Endodermal cell (in vitro differentiated cells): Measurements from ENCODE around the gene CD163. TPM values are rescaled to one million over a fixed set of nuclear protein-coding genes. Genes with fewer than 3 reads are reported as not detected.

Experiments
- DNase-seq: peaks from one replicate; pipeline ENCODE4 v3.0.0-alpha.2; 2017
- H3K27ac ChIP-seq: 2 replicates; pipeline ENCODE4 v1.5.1; 2013; ENCODE audit warnings: mild to moderate bottlenecking, low read depth, low read length, moderate library complexity
- H3K27me3 ChIP-seq: 2 replicates; pipeline ENCODE4 v1.6.1; 2013; ENCODE audit warnings: mild to moderate bottlenecking, low read length, moderate library complexity; ENCODE audit not compliant: insufficient read depth, control insufficient read depth, poor library complexity, severe bottlenecking
- H3K36me3 ChIP-seq: 2 replicates; pipeline ENCODE4 v1.7.0; 2013; ENCODE audit warnings: mild to moderate bottlenecking, low read length, moderate library complexity; ENCODE audit not compliant: control insufficient read depth, insufficient read depth
- H3K4me1 ChIP-seq: one replicate; pipeline ENCODE4 v1.7.0; 2013; ENCODE audit warnings: low read length; ENCODE audit not compliant: control insufficient read depth, insufficient read depth
- H3K4me3 ChIP-seq: 2 replicates; pipeline ENCODE4 v1.5.1; 2013; ENCODE audit warnings: mild to moderate bottlenecking, low read length, moderate library complexity
- H3K9ac ChIP-seq: 2 replicates; pipeline ENCODE4 v1.6.1; 2013; ENCODE audit warnings: mild to moderate bottlenecking, low read length, moderate library complexity; ENCODE audit not compliant: poor library complexity, severe bottlenecking; ENCODE audit errors: extremely low read depth
- H3K9me3 ChIP-seq: 2 replicates; pipeline ENCODE4 v1.6.1; 2013; ENCODE audit warnings: mild to moderate bottlenecking, low read length, moderate library complexity; ENCODE audit not compliant: control insufficient read depth
- H3K27ac Mint-ChIP-seq: 2 replicates; pipeline ENCODE4 v1.8.0; 2020; ENCODE audit warnings: mixed read lengths
- H3K27me3 Mint-ChIP-seq: 2 replicates; pipeline ENCODE4 v1.8.0; 2021; ENCODE audit warnings: mild to moderate bottlenecking, mixed read lengths; ENCODE audit not compliant: insufficient read depth
- H3K36me3 Mint-ChIP-seq: 2 replicates; pipeline ENCODE4 v1.8.0; 2020; ENCODE audit warnings: low read depth, mixed read lengths
- H3K4me1 Mint-ChIP-seq: 2 replicates; pipeline ENCODE4 v1.8.0; 2020; ENCODE audit warnings: mixed read lengths
- H3K4me3 Mint-ChIP-seq: 2 replicates; pipeline ENCODE4 v1.8.0; 2020; ENCODE audit warnings: mild to moderate bottlenecking, moderate library complexity, mixed read lengths
- H3K9me3 Mint-ChIP-seq: 2 replicates; pipeline ENCODE4 v1.8.0; 2020; ENCODE audit warnings: mild to moderate bottlenecking, mixed read lengths
- WGBS, 2 experiments: methylation state at CpG; one replicate each; pipeline versions ENCODE4 v1.1.5 to v1.1.7; 2013; ENCODE audit warnings: missing lambda C conversion rate in 2 of 2, mixed read lengths in 1 of 2; ENCODE audit not compliant: insufficient coverage in 1 of 2, insufficient read length in 1 of 2; 5-methylcytosine and 5-hydroxymethylcytosine counted together
- total RNA-seq, 2 donors: library from RNA; stranded (reverse); fragmentation: NEBNext Ultra II Directional in 1 of 2; extraction: Animal tissue kit (Norgen Biotek cat#: 25700) in 1 of 2; gene quantifications; 2 replicates in 1 of 2; 3 replicates in 1 of 2; pipeline ENCODE4 v1.2.1, GENCODE V29; 2021
- TF ChIP-seq, protein P1 (sequence below): fragments of 200-600 bp; sonication (generic); conservative IDR thresholded peaks from 2 replicates; pipeline ENCODE4 v1.5.0; 2021; ENCODE audit warnings: antibody characterized with exemption, mild to moderate bottlenecking

CD163 gene
- total RNA-seq, 2 donors from 2014 or later, result 2.8 to 11.4 TPM

DNA sequence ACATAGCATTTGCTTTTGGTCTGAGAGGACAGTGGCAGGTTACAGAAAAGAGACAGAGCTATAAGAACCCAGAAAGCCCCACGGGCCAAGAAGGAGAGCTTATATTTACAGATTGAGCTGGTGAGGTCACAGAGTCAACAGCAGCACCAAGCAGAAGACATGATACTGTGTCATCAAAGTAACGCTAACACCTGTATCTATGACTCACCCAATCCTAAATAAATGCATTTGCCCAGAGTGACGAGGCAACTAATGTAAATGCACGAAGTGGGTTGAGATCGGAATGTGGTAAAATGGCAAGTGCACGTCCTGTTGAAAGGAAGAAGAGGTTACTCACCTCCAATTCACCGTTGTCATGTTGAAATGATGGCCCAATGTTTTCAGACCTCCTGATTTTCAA lies 52.9 kb downstream of the CD163 start:
- H3K9me3 Mint-ChIP-seq, result peaks cover 5% of the 10 kb centered on the region
- Histone ChIP-seq H3K27ac (no peak overlapping the region), H3K9me3 (peaks cover 5% of the 10 kb centered on the region), H3K4me3 (no peak overlapping the region), H3K4me1 (no peaks in the 10 kb centered on the region), H3K36me3 (no peaks in the 10 kb centered on the region), H3K27me3 (no peaks in the 10 kb centered on the region), H3K9ac (no peak overlapping the region)
- WGBS, 2 experiments, result 94 to 97% methylated on average over 4 to 7 of the region's 7 CpGs
- no peak overlapping the region for H3K4me3 Mint-ChIP-seq
- TF ChIP-seq, protein P1, sequence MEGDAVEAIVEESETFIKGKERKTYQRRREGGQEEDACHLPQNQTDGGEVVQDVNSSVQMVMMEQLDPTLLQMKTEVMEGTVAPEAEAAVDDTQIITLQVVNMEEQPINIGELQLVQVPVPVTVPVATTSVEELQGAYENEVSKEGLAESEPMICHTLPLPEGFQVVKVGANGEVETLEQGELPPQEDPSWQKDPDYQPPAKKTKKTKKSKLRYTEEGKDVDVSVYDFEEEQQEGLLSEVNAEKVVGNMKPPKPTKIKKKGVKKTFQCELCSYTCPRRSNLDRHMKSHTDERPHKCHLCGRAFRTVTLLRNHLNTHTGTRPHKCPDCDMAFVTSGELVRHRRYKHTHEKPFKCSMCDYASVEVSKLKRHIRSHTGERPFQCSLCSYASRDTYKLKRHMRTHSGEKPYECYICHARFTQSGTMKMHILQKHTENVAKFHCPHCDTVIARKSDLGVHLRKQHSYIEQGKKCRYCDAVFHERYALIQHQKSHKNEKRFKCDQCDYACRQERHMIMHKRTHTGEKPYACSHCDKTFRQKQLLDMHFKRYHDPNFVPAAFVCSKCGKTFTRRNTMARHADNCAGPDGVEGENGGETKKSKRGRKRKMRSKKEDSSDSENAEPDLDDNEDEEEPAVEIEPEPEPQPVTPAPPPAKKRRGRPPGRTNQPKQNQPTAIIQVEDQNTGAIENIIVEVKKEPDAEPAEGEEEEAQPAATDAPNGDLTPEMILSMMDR, result no peak
- H3K36me3 Mint-ChIP-seq, result no peaks in the 10 kb centered on the region
- no peak for DNase-seq
- no peaks in the 10 kb centered on the region for H3K27me3 Mint-ChIP-seq
- no peaks in the 10 kb centered on the region for H3K4me1 Mint-ChIP-seq
- no peak overlapping the region for H3K27ac Mint-ChIP-seq

DNA sequence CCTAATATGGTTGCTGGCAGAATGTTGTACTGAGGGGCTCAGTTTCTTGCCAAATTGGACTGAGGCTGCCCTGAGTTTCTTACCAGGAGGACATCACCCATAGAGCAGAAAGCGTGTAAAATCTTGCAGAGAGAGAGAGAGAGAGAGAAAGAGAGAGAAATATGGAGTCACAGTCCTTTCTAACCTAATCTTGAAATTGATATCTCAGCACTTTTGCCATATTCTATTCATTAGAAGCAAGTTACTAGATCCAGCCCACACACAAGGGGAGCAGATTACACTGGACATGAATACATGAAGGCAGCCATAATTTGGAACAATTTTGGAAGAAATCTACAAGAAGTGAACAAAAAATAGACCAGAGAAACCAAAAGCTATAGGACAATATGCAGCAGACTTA lies 55.5 kb downstream of the CD163 start:
- Histone ChIP-seq H3K27ac (no peak overlapping the region), H3K36me3 (no peaks in the 10 kb centered on the region), H3K9ac (no peak overlapping the region), H3K9me3 (peaks cover 8% of the 10 kb centered on the region), H3K4me3 (no peak overlapping the region), H3K27me3 (no peaks in the 10 kb centered on the region), H3K4me1 (no peaks in the 10 kb centered on the region)
- Mint-ChIP-seq H3K27me3 (peaks cover 2% of the 10 kb centered on the region), H3K27ac (no peak overlapping the region), H3K36me3 (no peaks in the 10 kb centered on the region), H3K4me3 (no peak overlapping the region), H3K9me3 (peaks cover 2% of the 10 kb centered on the region), H3K4me1 (no peaks in the 10 kb centered on the region)
- TF ChIP-seq, protein P1, result no peak
- no peak for DNase-seq
- 100% methylated on average over 1 of the region's 1 CpG; no CpG with 5 or more reads in 1 of the 2 experiments for WGBS, 2 experiments

DNA sequence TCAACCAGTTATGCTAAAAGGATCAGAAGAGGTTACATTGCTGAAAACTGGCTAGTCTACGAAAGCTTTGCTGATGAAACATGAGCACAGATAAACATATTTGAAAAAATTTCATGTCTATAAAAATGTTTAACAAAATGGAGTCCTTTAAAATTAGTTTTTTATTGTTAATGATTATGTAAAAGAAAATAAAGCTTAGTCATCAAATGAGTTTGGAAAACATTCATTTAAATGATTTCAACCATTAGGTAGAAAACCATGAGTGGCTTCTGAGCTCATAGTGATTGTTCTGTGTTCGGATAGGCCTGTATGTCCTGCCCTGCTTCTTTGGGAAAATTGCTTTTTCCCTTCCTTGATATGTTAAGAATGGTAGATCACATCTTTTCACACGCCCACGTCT lies 59.0 kb downstream of the CD163 start:
- Mint-ChIP-seq H3K27ac (no peak overlapping the region), H3K36me3 (peaks cover 3% of the 10 kb centered on the region), H3K9me3 (peaks cover 6% of the 10 kb centered on the region), H3K4me3 (no peak overlapping the region), H3K27me3 (peaks cover 24% of the 10 kb centered on the region), H3K4me1 (no peaks in the 10 kb centered on the region)
- H3K9me3 ChIP-seq, result peaks cover 8% of the 10 kb centered on the region
- no peak overlapping the region for H3K27ac ChIP-seq
- H3K36me3 ChIP-seq, result no peaks in the 10 kb centered on the region
- H3K27me3 ChIP-seq, result no peaks in the 10 kb centered on the region
- no peak for DNase-seq
- no peaks in the 10 kb centered on the region for H3K4me1 ChIP-seq
- H3K9ac ChIP-seq, result no peak overlapping the region
- TF ChIP-seq, protein P1, result no peak
- H3K4me3 ChIP-seq, result no peak overlapping the region
- 83 to 95% methylated on average over 3 to 4 of the region's 4 CpGs for WGBS, 2 experiments
